CD4-positive, alpha-beta T cell treated with Interleukin-15 for 4 hours (primary cell): ENCODE data around the gene TFEC.
A peak's percentile ranks its signal among the peaks of the same experiment; 100 is the strongest.
"Not testable (repeated sequence)": the region's sequence is repeated elsewhere in the genome, so short reads cannot be mapped to it uniquely, and the experiment has no call there.

Experiments
- DNase-seq: peaks from one replicate; pipeline ENCODE4 v3.0.0-alpha.2; 2020; ENCODE audit warnings: low spot score

Gene TFEC

GRCh38 chr7:115929736-115930135 is 100.8 kb downstream of the TFEC start:
- not testable (repeated sequence) for DNase-seq

- no peak for DNase-seq
These were observed 106.2 kb downstream of the TFEC start for GRCh38 chr7:115924411-115924810.

DNA sequence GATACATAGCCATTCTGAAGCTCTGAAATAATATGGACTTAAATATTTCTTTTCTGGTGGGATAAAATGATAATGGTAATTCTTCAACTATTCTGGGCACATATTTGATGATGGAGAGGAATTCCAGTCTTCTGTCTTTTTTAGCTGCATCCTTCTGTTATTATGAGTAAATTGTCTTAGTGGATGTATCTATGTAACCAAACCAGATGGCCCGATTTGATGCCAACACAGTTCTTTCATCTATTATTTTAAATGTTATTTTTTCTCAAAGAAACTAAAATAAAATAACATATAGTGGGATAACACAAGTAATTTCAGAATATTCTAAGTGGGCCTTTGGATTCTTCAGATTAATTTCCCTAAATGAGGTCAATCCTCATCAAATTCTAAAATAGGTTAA is 110.2 kb downstream of the TFEC start:
- DNase-seq = no peak

DNA sequence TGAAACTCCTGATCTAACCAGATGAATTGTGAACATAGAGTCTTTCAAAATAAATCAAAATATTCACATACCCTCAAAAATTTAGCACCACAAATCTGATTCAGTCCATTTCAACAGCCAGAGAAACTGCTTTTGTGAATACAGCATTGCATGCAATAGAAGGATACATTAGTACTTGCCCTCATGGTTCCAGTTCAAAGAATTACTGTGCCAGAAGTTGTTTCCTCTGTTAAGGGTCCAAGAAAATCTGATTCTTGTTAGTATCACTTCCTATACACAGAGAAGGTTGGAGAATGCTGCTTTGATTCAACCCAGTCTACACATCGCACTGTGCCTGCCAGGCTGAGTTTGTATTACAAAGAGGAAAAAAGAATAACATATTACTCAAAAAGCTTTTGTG is 115.6 kb downstream of the TFEC start:
- no peak for DNase-seq

DNA sequence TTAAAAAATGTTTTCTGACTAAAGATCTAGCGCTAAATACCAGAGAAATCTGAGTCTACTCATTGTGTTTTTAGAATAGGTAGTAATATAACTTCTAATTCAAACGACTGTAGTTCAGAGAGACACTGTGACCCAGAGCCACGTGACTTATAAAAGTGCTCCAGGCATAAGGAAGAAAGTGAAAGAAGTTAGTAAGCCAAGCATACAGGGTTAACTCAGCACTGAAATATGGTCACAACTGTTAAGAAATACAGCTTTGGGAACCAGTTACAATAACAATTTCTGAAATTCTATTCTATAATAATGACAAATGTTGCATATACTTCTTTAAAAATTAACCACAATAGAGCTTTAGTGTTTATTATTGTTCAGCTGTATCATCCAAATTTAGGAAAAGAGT is 119.1 kb downstream of the TFEC start:
- no peak for DNase-seq

GRCh38 chr7:115910541-115911164 is 119.9 kb downstream of the TFEC start:
- peak; percentile 16 for DNase-seq

- no peak for DNase-seq
These were observed 123.8 kb downstream of the TFEC start for GRCh38 chr7:115906731-115907130.

DNA sequence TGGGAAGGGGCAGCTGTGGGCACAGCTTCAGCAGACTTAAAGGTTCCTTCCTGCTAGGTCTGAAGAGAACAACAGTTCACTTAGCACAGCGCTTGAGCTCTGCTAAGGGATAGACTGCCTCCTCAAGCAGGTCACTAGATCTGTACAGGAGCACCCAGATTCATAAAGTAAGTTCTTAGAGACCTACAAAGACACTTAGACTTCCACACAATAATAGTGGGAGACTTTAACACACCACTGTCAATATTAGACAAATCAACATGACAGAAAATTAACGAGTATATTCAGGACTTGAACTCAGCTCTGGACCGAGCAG is 140.9 kb downstream of the TFEC start:
- DNase-seq = no peak

- no peak for DNase-seq
These were observed 141.4 kb downstream of the TFEC start for GRCh38 chr7:115888981-115889668.

DNA sequence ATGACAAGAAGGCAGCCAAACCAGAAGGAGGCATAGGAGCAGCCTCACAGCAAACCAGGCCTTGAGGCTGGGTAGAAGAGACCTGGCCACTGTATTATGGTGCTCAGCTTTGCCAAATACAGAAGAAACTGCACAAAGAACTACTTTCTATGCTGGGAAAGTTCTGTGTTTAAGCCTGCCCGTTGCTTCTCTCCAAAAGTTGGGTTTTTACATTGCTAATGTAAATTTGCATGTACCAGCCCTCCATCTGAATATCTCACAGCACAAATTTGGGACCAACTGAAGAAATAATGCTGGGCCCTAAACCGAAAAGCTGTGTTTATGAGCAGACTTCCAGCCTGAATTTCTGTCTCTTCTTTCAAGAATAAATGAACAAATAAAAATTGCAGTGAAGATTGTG is 145.0 kb downstream of the TFEC start:
- no peak for DNase-seq
